ENCODE data around the gene PCDH15.

DNA sequence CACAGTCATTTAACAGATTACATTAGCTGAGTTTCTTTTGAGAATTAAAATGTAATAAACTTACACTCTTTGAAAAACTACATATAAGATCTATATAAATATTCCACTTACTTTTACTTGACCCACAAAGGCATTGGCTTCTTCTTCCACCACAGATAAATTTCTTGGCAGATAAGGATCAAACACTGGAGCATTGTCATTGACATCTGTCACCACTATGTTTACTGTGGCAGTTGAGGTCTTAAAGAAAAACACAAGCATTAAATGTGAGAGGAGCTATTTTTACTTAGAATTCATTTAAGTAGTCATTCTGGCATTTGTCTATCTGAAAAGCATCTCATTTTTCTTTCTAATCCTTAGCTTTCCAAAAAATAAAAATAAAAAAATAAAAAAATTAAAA lies 734.4 kb downstream of the PCDH15 start:
- TF ChIP-seq EZH2 (IDR thresholded peaks at IDR 0.05; ENCODE audit: insufficient read depth, poor library complexity, severe bottlenecking), result no peak
- TF ChIP-seq EZH2phosphoT487 (IDR thresholded peaks at IDR 0.05; ENCODE audit: insufficient read depth, low read depth), result no peak
